Calu3 (cell line): ENCODE data around the gene PNLIPRP3. TPM values are rescaled to one million over a fixed set of nuclear protein-coding genes. Genes with fewer than 3 reads are reported as not detected.

ENCODE experiments used
- BruUV-seq: library from RNA; stranded (reverse); fragments of 400-500 nt; replicated peaks from 2 replicates; lab custom pipeline; 2021; lab: Mats Ljungman, UMichigan
- CTCF ChIA-PET: fragments of 300-600 bp; sonication (Branson Sonifier 250); formaldehyde crosslinking; loops from one replicate; lab custom pipeline; 2022; ENCODE audit warnings: antibody characterized with exemption; lab: Charles Lee
- DNase-seq: peaks from one replicate; pipeline ENCODE4 v3.0.0; 2022
- H3K27ac Mint-ChIP-seq: one replicate; pipeline ENCODE4 v1.8.0; 2022; ENCODE audit warnings: mixed read lengths; ENCODE audit not compliant: unreplicated experiment
- H3K27me3 Mint-ChIP-seq: one replicate; pipeline ENCODE4 v1.8.0; 2022; ENCODE audit warnings: mixed read lengths; ENCODE audit not compliant: unreplicated experiment
- H3K36me3 Mint-ChIP-seq: one replicate; pipeline ENCODE4 v1.8.0; 2022; ENCODE audit warnings: mild to moderate bottlenecking, moderate library complexity, mixed read lengths; ENCODE audit not compliant: insufficient read depth, unreplicated experiment
- H3K4me1 Mint-ChIP-seq: one replicate; pipeline ENCODE4 v1.8.0; 2022; ENCODE audit warnings: mild to moderate bottlenecking, low read depth, mixed read lengths; ENCODE audit not compliant: unreplicated experiment
- H3K4me3 Mint-ChIP-seq: one replicate; pipeline ENCODE4 v1.8.0; 2022; ENCODE audit warnings: mild to moderate bottlenecking, low read depth, moderate library complexity, mixed read lengths; ENCODE audit not compliant: unreplicated experiment
- H3K9me3 Mint-ChIP-seq: one replicate; pipeline ENCODE4 v1.8.0; 2022; ENCODE audit warnings: low read depth, mixed read lengths; ENCODE audit not compliant: unreplicated experiment
- CTCF ChIP-seq: fragments of 200-600 bp; IDR thresholded peaks from one replicate; pipeline ENCODE4 v1.8.0; 2022; ENCODE audit warnings: antibody characterized with exemption; ENCODE audit not compliant: unreplicated experiment
- intact Hi-C: fragments of 100-400 bp; cut with micrococcal nuclease; formaldehyde crosslinking; loops from one replicate; pipeline ENCODE4 v1.10.0; 2022; ENCODE audit not compliant: unreplicated experiment
- total RNA-seq: library from RNA; stranded (reverse); gene quantifications from 2 replicates; pipeline ENCODE4 v1.2.3, GENCODE V29; 2022

Gene PNLIPRP3
- total RNA-seq, 1 experiment from 2014 or later: not detected

- H3K4me1 Mint-ChIP-seq: no peaks in the 10 kb centered on the region
- H3K36me3 Mint-ChIP-seq: no peaks in the 10 kb centered on the region
- H3K9me3 Mint-ChIP-seq: no peaks in the 10 kb centered on the region
- intact Hi-C loops: no loop called here
- H3K27ac Mint-ChIP-seq: no peak overlapping the region
- no TSS peak for BruUV-seq
- DNase-seq: no peak
- no peak overlapping the region for H3K4me3 Mint-ChIP-seq
- H3K27me3 Mint-ChIP-seq: peaks cover 19% of the 10 kb centered on the region
- TF ChIP-seq CTCF: no peak
- CTCF ChIA-PET: interaction anchor here (0.6 kb wide), 1 partner anchor 936 kb away, joined by 6 read pairs; no protein-coding TSS in a partner anchor
Measured at GRCh38 chr10:116475866-116476265, 48.2 kb downstream of the PNLIPRP3 start.

- TF ChIP-seq CTCF: no peak
- Mint-ChIP-seq H3K9me3 (no peaks in the 10 kb centered on the region), H3K4me1 (no peaks in the 10 kb centered on the region), H3K36me3 (no peaks in the 10 kb centered on the region), H3K4me3 (no peak overlapping the region), H3K27ac (no peak overlapping the region), H3K27me3 (peaks cover 25% of the 10 kb centered on the region)
- DNase-seq: no peak
- BruUV-seq: no TSS peak
- intact Hi-C loops: no loop called here
- CTCF ChIA-PET: no interaction called here
Measured at GRCh38 chr10:116476461-116476860, 48.8 kb downstream of the PNLIPRP3 start.

- Mint-ChIP-seq H3K4me1 (no peaks in the 10 kb centered on the region), H3K27ac (no peak overlapping the region), H3K4me3 (no peak overlapping the region), H3K36me3 (no peaks in the 10 kb centered on the region), H3K9me3 (no peaks in the 10 kb centered on the region), H3K27me3 (peaks cover 42% of the 10 kb centered on the region)
- BruUV-seq: no TSS peak
- no peak for TF ChIP-seq CTCF
- DNase-seq: no peak
- CTCF ChIA-PET: no interaction called here
- intact Hi-C loops: no loop called here
Measured at GRCh38 chr10:116477986-116478664, 50.5 kb downstream of the PNLIPRP3 start.

DNA sequence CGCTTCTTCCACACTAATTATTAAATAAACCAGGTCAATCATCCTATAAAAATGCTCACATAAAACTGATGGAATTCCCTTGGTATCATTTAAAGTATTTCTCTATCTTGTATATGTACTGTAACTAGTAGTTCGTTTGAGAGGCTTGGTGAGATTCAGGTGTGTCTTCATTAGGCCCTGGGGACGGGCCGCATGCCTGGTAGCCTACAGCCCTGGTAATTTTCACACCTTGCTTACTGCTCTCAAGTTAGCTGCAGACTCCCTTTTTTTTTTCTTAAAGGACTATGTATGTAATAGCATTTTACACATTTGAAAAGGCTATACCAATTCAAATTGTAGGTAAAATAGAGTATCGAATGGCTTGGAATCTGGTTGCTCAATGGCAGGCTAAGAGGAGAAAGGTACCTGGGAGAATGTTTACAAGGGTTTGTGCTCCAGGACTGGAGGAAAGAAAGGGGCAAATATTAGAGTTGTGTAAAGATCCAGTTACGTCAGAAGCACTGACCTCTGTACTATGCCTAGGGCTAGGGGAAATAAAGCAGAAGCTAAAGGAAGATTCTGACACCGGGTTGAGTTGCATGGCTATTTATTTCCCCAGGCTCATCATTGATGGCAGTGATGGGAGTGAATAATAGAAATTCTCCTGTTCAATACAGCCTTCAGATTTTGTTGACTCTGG lies 59.3 kb downstream of the PNLIPRP3 start:
- H3K9me3 Mint-ChIP-seq: no peaks in the 10 kb centered on the region
- CTCF ChIA-PET: no interaction called here
- H3K27ac Mint-ChIP-seq: no peak overlapping the region
- peaks cover 45% of the 10 kb centered on the region for H3K27me3 Mint-ChIP-seq
- no TSS peak for BruUV-seq
- intact Hi-C loops: no loop called here
- no peaks in the 10 kb centered on the region for H3K36me3 Mint-ChIP-seq
- H3K4me1 Mint-ChIP-seq: no peaks in the 10 kb centered on the region
- DNase-seq: no peak
- H3K4me3 Mint-ChIP-seq: no peak overlapping the region
- TF ChIP-seq CTCF: no peak
